ENCODE results near the gene SPG11. TPM values are rescaled to one million over a fixed set of nuclear protein-coding genes. Genes with fewer than 3 reads are reported as not detected.
"Not testable (repeated sequence)": the region's sequence is repeated elsewhere in the genome, so short reads cannot be mapped to it uniquely, and the experiment has no call there.

The SPG11 gene
- total and polyA plus RNA-seq, 5 donors from 2014 or later, result 21.6 to 71.5 (median 26.8) TPM

DNA sequence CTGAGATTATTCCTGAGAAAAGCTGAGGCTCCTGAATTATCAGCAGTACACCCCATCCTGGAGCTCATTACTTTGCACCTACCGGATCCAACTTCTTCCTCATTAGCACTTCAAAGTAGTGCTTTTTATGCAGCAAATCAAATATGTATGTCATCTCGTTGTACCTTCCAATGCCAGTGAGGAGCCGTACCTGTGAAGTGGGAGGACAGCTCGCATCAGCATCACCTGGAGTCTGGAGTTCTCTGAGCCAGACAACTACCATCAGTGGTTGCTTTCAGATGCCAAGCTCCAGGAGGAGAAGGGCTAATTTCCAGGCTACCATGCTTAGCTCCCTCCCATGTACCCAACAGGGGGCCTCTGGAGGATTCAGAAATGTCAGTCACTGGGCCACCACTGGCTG, 94.1 kb downstream of the SPG11 start:
- H3K27me3 ChIP-seq (ENCODE audit: control insufficient read depth, insufficient read depth, low read length), result no peaks in the 10 kb centered on the region
- no peaks in the 10 kb centered on the region for H3K4me1 ChIP-seq (ENCODE audit: control insufficient read depth, insufficient read depth, low read length, poor library complexity, severe bottlenecking)
- H3K36me3 ChIP-seq (ENCODE audit: control insufficient read depth, insufficient read depth, low read length), result peaks cover 71% of the 10 kb centered on the region
- no peaks in the 10 kb centered on the region for H3K27me3 Mint-ChIP-seq
- H3K9me3 Mint-ChIP-seq, result no peaks in the 10 kb centered on the region
- DNase-seq (no peak), ATAC-seq (ENCODE audit: low read depth in 2 of 2) (no peak)
- no peak overlapping the region for H3K4me3 ChIP-seq (ENCODE audit: low read depth, low read length)
- peaks cover 40% of the 10 kb centered on the region for H3K36me3 Mint-ChIP-seq
- H3K9me3 ChIP-seq (ENCODE audit: control insufficient read depth in 2 of 2, low read length in 2 of 2), result no peaks in the 10 kb centered on the region
- no peak overlapping the region for H3K4me3 Mint-ChIP-seq
- peak overlapping the region in 1 of 3 donors; percentile 59 for H3K27ac Mint-ChIP-seq
- H3K27ac ChIP-seq (ENCODE audit: insufficient read depth, low read length, poor library complexity, severe bottlenecking), result no peak overlapping the region
- peaks cover 0 to 1% (median under 1%) of the 10 kb centered on the region in 4 donors for H3K4me1 Mint-ChIP-seq

DNA sequence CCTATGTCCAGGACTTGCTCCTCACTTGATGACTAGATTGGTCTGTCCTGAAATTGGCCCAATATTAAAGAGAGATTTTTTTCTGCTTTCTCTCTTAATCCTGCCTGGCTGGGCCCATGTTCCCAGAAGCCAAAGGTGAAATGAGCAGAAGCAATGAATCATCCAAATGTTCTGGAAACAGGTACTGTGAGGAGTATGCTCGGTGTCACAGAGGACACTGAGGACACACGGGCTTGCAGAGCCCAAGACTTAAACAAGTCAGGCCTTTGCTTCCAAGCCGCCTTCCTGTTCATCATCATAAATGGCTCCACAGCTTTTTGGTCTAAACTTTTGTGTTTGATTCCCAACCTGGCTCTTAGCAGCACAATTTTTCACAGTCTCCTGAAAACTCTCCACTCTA, 95.1 kb downstream of the SPG11 start:
- peaks cover 75% of the 10 kb centered on the region for H3K36me3 ChIP-seq (ENCODE audit: control insufficient read depth, insufficient read depth, low read length)
- no peaks in the 10 kb centered on the region for H3K27me3 Mint-ChIP-seq
- H3K36me3 Mint-ChIP-seq, result peaks cover 45% of the 10 kb centered on the region
- DNase-seq (no peak), ATAC-seq (ENCODE audit: low read depth in 2 of 2) (no peak)
- no peak overlapping the region for H3K4me3 ChIP-seq (ENCODE audit: low read depth, low read length)
- H3K27ac ChIP-seq (ENCODE audit: insufficient read depth, low read length, poor library complexity, severe bottlenecking), result no peak overlapping the region
- no peak overlapping the region for H3K4me3 Mint-ChIP-seq
- H3K4me1 Mint-ChIP-seq, result no peaks in the 10 kb centered on the region
- H3K27me3 ChIP-seq (ENCODE audit: control insufficient read depth, insufficient read depth, low read length), result no peaks in the 10 kb centered on the region
- no peaks in the 10 kb centered on the region for H3K9me3 Mint-ChIP-seq
- H3K4me1 ChIP-seq (ENCODE audit: control insufficient read depth, insufficient read depth, low read length, poor library complexity, severe bottlenecking), result no peaks in the 10 kb centered on the region
- peak overlapping the region in 1 of 3 donors; percentile 82 for H3K27ac Mint-ChIP-seq
- H3K9me3 ChIP-seq (ENCODE audit: control insufficient read depth in 2 of 2, low read length in 2 of 2), result no peaks in the 10 kb centered on the region

DNA sequence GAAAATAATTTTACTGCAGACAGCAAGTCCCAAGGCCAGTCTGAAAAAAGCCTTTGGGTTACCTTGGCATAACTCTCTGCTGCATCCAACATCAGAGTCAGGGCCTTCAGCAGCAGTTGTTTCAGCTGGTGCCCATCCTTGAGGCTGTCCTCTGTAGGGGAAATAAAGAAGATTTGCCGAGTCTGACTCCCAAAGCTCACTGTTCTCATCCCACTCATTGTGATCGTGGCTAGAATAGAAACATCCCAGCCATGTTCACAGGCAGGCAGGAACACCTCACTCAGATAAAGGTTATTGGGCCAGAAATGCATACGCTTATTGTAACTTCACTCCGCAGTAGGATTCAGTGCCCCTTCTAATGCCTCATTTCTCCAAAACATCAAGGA, 97.3 kb downstream of the SPG11 start:
- peaks cover 86% of the 10 kb centered on the region for H3K36me3 ChIP-seq (ENCODE audit: control insufficient read depth, insufficient read depth, low read length)
- no peaks in the 10 kb centered on the region for H3K9me3 ChIP-seq (ENCODE audit: control insufficient read depth in 2 of 2, low read length in 2 of 2)
- Mint-ChIP-seq H3K27me3 (no peaks in the 10 kb centered on the region), H3K4me3 (no peak overlapping the region), H3K4me1 (peaks cover 0 to 7% (median 3%) of the 10 kb centered on the region in 4 donors), H3K36me3 (peaks cover 46% of the 10 kb centered on the region), H3K9me3 (no peaks in the 10 kb centered on the region), H3K27ac (no peak overlapping the region)
- no peaks in the 10 kb centered on the region for H3K4me1 ChIP-seq (ENCODE audit: control insufficient read depth, insufficient read depth, low read length, poor library complexity, severe bottlenecking)
- no peaks in the 10 kb centered on the region for H3K27me3 ChIP-seq (ENCODE audit: control insufficient read depth, insufficient read depth, low read length)
- H3K4me3 ChIP-seq (ENCODE audit: low read depth, low read length), result no peak overlapping the region
- ATAC-seq (ENCODE audit: low read depth in 2 of 2) (no peak), DNase-seq (no peak)
- H3K27ac ChIP-seq (ENCODE audit: insufficient read depth, low read length, poor library complexity, severe bottlenecking), result no peak overlapping the region

GRCh38 chr15:44565387-44566154, 97.9 kb downstream of the SPG11 start:
- Histone ChIP-seq H3K27me3 (ENCODE audit: control insufficient read depth, insufficient read depth, low read length) (no peaks in the 10 kb centered on the region), H3K4me3 (ENCODE audit: low read depth, low read length) (no peak overlapping the region), H3K36me3 (ENCODE audit: control insufficient read depth, insufficient read depth, low read length) (peaks cover 86% of the 10 kb centered on the region), H3K9me3 (ENCODE audit: control insufficient read depth in 2 of 2, low read length in 2 of 2) (no peaks in the 10 kb centered on the region), H3K4me1 (ENCODE audit: control insufficient read depth, insufficient read depth, low read length, poor library complexity, severe bottlenecking) (peaks cover 4% of the 10 kb centered on the region), H3K27ac (ENCODE audit: insufficient read depth, low read length, poor library complexity, severe bottlenecking) (no peak overlapping the region)
- H3K4me3 Mint-ChIP-seq, result no peak overlapping the region
- peaks cover 0 to 13% (median 8%) of the 10 kb centered on the region in 4 donors for H3K4me1 Mint-ChIP-seq
- no peaks in the 10 kb centered on the region for H3K27me3 Mint-ChIP-seq
- DNase-seq, result no peak
- H3K36me3 Mint-ChIP-seq, result peaks cover 47% of the 10 kb centered on the region
- H3K9me3 Mint-ChIP-seq, result no peaks in the 10 kb centered on the region
- no peak for ATAC-seq (ENCODE audit: low read depth in 2 of 2)
- H3K27ac Mint-ChIP-seq, result peak overlapping the region in 1 of 3 donors; percentile 25

- not testable (repeated sequence) for H3K4me3 ChIP-seq (ENCODE audit: low read depth, low read length); H3K4me1 ChIP-seq (ENCODE audit: control insufficient read depth, insufficient read depth, low read length, poor library complexity, severe bottlenecking); H3K27me3 ChIP-seq (ENCODE audit: control insufficient read depth, insufficient read depth, low read length); H3K27me3 Mint-ChIP-seq; H3K9me3 Mint-ChIP-seq; H3K9me3 ChIP-seq (ENCODE audit: control insufficient read depth in 2 of 2, low read length in 2 of 2); DNase-seq
- peak; percentile 18 to 33 for ATAC-seq (ENCODE audit: low read depth in 2 of 2)
- H3K27ac Mint-ChIP-seq, result peak overlapping the region; percentile 59 to 86 (median 66)
- Histone ChIP-seq H3K27ac (ENCODE audit: insufficient read depth, low read length, poor library complexity, severe bottlenecking) (peak overlapping the region; percentile 9), H3K36me3 (ENCODE audit: control insufficient read depth, insufficient read depth, low read length) (peaks cover 93% of the 10 kb centered on the region)
- H3K36me3 Mint-ChIP-seq, result peaks cover 44% of the 10 kb centered on the region
- H3K4me1 Mint-ChIP-seq, result peaks cover 0 to 32% (median 23%) of the 10 kb centered on the region in 4 donors
- H3K4me3 Mint-ChIP-seq, result peak overlapping the region in 1 of 4 donors; percentile 1
These were observed 102.5 kb downstream of the SPG11 start for GRCh38 chr15:44560926-44561325.

DNA sequence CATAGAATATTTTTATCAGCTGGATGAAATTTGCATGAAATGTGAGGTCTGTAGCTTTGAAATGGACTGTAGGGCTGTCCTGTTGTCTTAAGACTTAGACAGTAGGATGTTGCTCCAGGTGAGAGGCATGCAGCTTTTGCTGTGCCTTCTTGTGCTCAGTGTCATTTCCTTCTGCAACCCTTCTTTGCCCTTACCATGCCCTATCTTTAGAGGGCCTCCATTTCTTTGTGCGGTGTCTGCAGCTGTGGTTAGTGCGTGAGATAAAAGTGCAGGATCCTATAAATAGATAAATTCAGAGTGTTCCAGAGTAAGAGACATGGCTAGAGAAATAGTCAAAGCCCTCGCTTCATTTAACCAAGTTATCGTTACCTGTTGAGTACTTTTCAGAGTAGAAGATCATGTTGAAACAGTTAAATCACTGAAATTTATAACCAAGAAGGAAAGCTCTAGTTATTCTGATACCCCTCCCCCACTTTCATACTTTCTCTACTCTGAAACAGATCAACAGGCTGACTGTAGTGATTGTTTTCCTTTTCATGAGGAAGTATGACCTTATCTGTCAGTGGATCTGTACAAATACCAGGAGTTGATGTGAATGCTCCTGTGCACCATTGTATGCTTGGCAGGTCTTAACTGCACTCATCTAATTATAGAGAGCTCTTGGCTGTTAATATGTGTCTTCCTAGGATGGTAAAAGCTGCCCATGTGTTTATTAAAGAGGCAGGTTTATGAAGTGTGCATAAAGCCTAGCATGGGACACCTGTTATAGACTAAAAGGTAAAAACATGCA, 108.3 kb downstream of the SPG11 start:
- Mint-ChIP-seq H3K4me1 (peaks cover 21 to 45% (median 36%) of the 10 kb centered on the region in 4 donors), H3K36me3 (peaks cover 36% of the 10 kb centered on the region), H3K9me3 (no peaks in the 10 kb centered on the region), H3K4me3 (peak overlapping the region; percentile 4 to 63 (median 26)), H3K27ac (peak overlapping the region; percentile 64 to 72 (median 68)), H3K27me3 (no peaks in the 10 kb centered on the region)
- Histone ChIP-seq H3K27ac (ENCODE audit: insufficient read depth, low read length, poor library complexity, severe bottlenecking) (peak overlapping the region; percentile 59), H3K4me3 (ENCODE audit: low read depth, low read length) (peak overlapping the region; percentile 42), H3K36me3 (ENCODE audit: control insufficient read depth, insufficient read depth, low read length) (peaks cover 83% of the 10 kb centered on the region), H3K27me3 (ENCODE audit: control insufficient read depth, insufficient read depth, low read length) (no peaks in the 10 kb centered on the region), H3K9me3 (ENCODE audit: control insufficient read depth in 2 of 2, low read length in 2 of 2) (no peaks in the 10 kb centered on the region), H3K4me1 (ENCODE audit: control insufficient read depth, insufficient read depth, low read length, poor library complexity, severe bottlenecking) (peaks cover 17% of the 10 kb centered on the region)
- ATAC-seq (ENCODE audit: low read depth in 2 of 2) (peak; percentile 53 to 62), DNase-seq (peak in 1 of 3 donors; percentile 53)

DNA sequence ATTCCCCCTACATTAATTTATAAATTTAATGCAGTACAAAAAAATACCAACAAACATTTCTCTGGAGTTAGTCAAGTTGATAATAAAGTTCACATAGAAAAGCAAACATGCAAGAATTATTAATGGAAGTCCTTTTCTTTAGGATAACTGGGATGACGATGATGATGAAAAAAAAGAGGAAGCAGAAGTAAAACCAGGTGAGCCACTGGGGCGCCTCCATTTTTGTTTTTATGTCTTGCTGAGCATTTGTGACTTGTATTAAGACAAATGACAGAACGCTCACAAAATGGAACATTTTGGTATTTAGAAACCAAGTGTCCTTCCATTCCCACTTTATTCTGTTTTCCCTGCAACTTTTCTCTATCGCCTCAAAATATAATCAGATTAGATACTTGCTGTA, 112.7 kb downstream of the SPG11 start:
- no peak overlapping the region for H3K4me3 Mint-ChIP-seq
- no peaks in the 10 kb centered on the region for H3K27me3 Mint-ChIP-seq
- Histone ChIP-seq H3K4me1 (ENCODE audit: control insufficient read depth, insufficient read depth, low read length, poor library complexity, severe bottlenecking) (peaks cover 32% of the 10 kb centered on the region), H3K27ac (ENCODE audit: insufficient read depth, low read length, poor library complexity, severe bottlenecking) (no peak overlapping the region), H3K27me3 (ENCODE audit: control insufficient read depth, insufficient read depth, low read length) (no peaks in the 10 kb centered on the region), H3K36me3 (ENCODE audit: control insufficient read depth, insufficient read depth, low read length) (peaks cover 46% of the 10 kb centered on the region), H3K4me3 (ENCODE audit: low read depth, low read length) (no peak overlapping the region), H3K9me3 (ENCODE audit: control insufficient read depth in 2 of 2, low read length in 2 of 2) (no peaks in the 10 kb centered on the region)
- peaks cover 33 to 64% (median 48%) of the 10 kb centered on the region in 4 donors for H3K4me1 Mint-ChIP-seq
- no peaks in the 10 kb centered on the region for H3K9me3 Mint-ChIP-seq
- H3K36me3 Mint-ChIP-seq, result peaks cover 29% of the 10 kb centered on the region
- ATAC-seq (ENCODE audit: low read depth in 2 of 2) (no peak), DNase-seq (no peak)
- H3K27ac Mint-ChIP-seq, result no peak overlapping the region
